Spleen (tissue), 7 donors: Measurements from ENCODE around the gene GNAI2.

Experiments used
- CTCF ChIP-seq, 11 experiments: fragments of 200-600 bp in 7 of 11; fragments of 450-650 bp in 4 of 11; sonication (generic) in 4 of 11; IDR thresholded peaks in 8 of 11; conservative IDR thresholded peaks in 3 of 11; 1 replicate in 7 of 11; 2 replicates in 4 of 11; pipeline versions ENCODE4 v1.4.0 to v1.8.0; 2016 to 2021; ENCODE audit warnings: antibody characterized with exemption in 11 of 11, inconsistent platforms in 4 of 11, mild to moderate bottlenecking in 1 of 11
- POLR2A ChIP-seq, 3 donors: fragments of 450-650 bp; IDR thresholded peaks; one replicate each; pipeline ENCODE4 v1.5.1; 2017; ENCODE audit warnings: antibody characterized with exemption in 3 of 3, mild to moderate bottlenecking in 1 of 3
- POLR2AphosphoS5 ChIP-seq, 3 donors: sonication (generic); formaldehyde crosslinking; IDR thresholded peaks; one replicate each; pipeline ENCODE4 v1.5.1; 2017; ENCODE audit warnings: antibody characterized with exemption in 3 of 3
- donor health status: DM: no; HTN: no; CAD: no; lungs with moderate emphysema.
- donor health status: DM: no; HTN: no; CAD: no.
- donor health status: DM: no; HTN: no; CAD: no.

DNA sequence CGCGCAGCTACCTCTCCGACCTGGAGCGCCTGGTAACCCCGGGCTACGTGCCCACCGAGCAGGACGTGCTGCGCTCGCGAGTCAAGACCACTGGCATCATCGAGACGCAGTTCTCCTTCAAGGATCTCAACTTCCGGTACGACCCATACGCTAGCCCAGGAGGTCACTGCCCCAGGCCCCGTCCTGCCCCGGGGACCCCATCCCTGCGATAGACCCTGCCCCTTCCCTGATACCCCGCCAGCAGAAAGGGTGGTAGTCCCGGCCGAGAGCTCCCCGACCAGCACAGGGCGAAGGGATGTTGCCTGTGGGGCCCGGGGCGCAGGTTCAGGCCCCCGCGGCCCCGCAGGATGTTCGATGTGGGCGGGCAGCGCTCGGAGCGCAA, 42.3 kb upstream of the GNAI2 start:
- TF ChIP-seq CTCF (IDR thresholded peaks at IDR 0.05 in 8 of 11, conservative IDR thresholded peaks at IDR 0.05 in 3 of 11) (no peak), POLR2AphosphoS5 (IDR thresholded peaks at IDR 0.05) (no peak), POLR2A (IDR thresholded peaks at IDR 0.05) (no peak)
